Activated CD4-positive, alpha-beta memory T cell treated with anti-CD3 and anti-CD28 coated beads, Interleukin-2, amount 10 ng/mL, durations not matched to agents 7 days and 5 days (primary cell): ENCODE data around the gene DPH2. TPM values are rescaled to one million over a fixed set of nuclear protein-coding genes. Genes with fewer than 3 reads are reported as not detected.

ENCODE experiments used
- CTCF ChIA-PET: fragments of 350-600 bp; sonication (Branson Sonifier 250); formaldehyde crosslinking; loops from one replicate; lab custom pipeline; 2021; ENCODE audit warnings: antibody characterized with exemption, inconsistent platforms; lab: Charles Lee
- POLR2A ChIA-PET: fragments of 350-600 bp; sonication (Branson Sonifier 250); formaldehyde crosslinking; loops from one replicate; lab custom pipeline; 2021; ENCODE audit warnings: antibody characterized with exemption; lab: Charles Lee
- DNase-seq: peaks from one replicate; pipeline ENCODE4 v3.0.0-alpha.2; 2020
- H3K27ac Mint-ChIP-seq: one replicate; pipeline ENCODE4 v1.8.0; 2021; ENCODE audit warnings: mild to moderate bottlenecking, mixed read lengths
- H3K27me3 Mint-ChIP-seq: one replicate; pipeline ENCODE4 v1.8.0; 2021; ENCODE audit warnings: mixed read lengths
- H3K36me3 Mint-ChIP-seq: one replicate; pipeline ENCODE4 v1.8.0; 2021; ENCODE audit warnings: low read depth, mixed read lengths
- H3K4me1 Mint-ChIP-seq: one replicate; pipeline ENCODE4 v1.8.0; 2021; ENCODE audit warnings: mixed read lengths
- H3K4me3 Mint-ChIP-seq: one replicate; pipeline ENCODE4 v1.8.0; 2021; ENCODE audit warnings: mild to moderate bottlenecking, mixed read lengths
- H3K9me3 Mint-ChIP-seq: one replicate; pipeline ENCODE4 v1.8.0; 2021; ENCODE audit warnings: mixed read lengths
- total RNA-seq, 2 experiments: library from RNA; stranded (reverse); gene quantifications; one replicate each; pipeline ENCODE4 v1.2.3, GENCODE V29; 2021

Gene DPH2
- total RNA-seq, 2 experiments from 2014 or later, result 18.0 to 19.2 TPM

DNA sequence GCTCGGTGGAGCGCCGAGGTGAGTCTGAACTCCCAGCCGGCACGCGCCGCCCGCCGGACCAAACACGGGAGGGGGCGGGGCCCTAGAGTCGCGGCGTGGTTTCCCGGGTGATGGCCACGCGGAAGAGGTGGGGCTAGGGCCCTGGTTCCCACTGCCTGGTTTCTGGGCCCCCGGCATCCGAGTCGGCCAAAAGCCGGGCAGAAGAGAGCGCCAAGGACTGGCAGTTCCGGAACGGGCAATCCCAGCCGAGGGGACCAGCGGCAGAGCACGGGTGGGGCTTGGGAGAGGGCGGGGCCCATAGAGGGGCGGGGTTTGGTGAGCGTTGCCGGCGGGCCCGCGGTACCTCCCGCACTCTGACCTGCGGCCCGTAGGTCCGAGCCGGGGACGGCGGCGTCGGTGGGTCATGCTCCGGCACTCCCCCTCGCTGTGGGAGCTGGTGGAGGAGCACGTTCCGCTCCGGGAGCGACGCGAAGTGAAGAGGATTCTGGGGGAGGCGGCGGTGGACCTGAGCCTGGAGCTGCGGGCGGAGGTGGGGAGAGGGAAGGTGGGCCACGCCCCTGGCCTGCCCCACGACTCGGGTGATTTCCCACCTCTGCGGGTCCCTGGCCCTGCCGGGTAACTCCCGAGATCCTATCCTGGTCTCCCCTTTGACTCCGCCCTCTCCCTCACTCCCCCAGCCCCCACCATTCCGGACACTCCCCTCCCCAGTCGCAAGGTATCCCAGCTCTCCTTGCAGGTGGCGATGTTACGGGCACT lies 21.8 kb downstream of the DPH2 start, which contains the start of gene CCDC24:
Gene CCDC24 (plus strand): TSS at position 124 of the 756 bp plus-strand sequence. CDS start 280 bp downstream, at position 404.
- DNase-seq, result peak; percentile 78
- Mint-ChIP-seq H3K9me3 (no peaks in the 10 kb centered on the region), H3K4me3 (peak within 1 kb of the TSS; percentile 90), H3K27me3 (no peaks in the 10 kb centered on the region), H3K36me3 (no peaks in the 10 kb centered on the region), H3K27ac (peak within 1 kb of the TSS; percentile 64), H3K4me1 (peaks cover 24% of the 10 kb centered on the region)
- ChIA-PET POLR2A (interaction anchor here (1.8 to 3.5 kb wide), 2 partner anchors 16 kb away, joined by 15 to 19 read pairs; partner anchors contain the start of gene ATP6V0B), CTCF (interaction anchor here (1.0 to 2.9 kb wide), 6 partner anchors 13 to 228 kb away, joined by 3 to 12 read pairs (median 8); partner anchors contain the start of gene ATP6V0B)

DNA sequence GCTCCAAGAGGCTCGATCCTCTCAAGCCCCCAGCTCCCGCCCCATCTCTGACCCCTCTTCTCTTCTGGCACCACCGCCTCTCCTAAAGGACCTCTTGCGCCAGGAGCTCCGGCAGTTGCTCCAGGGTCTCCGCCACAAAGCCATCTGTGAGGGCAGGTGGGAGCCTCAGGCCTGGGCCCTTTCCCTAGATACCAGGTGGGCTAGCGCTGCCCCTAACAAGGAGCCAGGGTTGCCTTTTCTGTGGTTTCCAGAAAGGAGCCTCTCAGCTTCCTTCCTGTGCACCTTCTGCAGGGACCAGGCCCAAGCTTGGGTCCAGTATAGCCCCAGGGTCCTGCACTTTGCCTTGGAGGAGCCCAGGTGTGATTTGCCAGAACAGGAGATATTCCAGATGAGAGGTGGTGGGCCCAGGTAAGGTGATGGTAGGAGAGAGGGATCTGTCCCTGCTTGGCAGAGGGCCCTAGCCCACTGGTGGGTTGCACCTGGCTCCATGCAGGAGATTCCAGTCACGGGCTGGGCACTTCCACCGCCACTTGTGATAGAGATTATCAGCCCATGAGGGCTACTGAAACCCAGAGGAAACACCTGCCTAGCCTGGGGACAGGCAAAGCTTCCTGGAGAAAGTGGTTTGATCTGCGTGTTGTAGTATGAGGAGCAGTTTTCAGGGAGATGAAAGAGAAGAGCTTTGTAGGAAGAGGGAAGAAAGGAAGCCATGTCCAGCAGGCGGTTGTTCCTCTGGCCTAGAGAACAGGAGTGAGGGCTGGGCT lies 22.6 kb downstream of the DPH2 start:
- Mint-ChIP-seq H3K9me3 (no peaks in the 10 kb centered on the region), H3K27ac (no peak overlapping the region), H3K27me3 (no peaks in the 10 kb centered on the region), H3K4me1 (peaks cover 24% of the 10 kb centered on the region), H3K4me3 (peak overlapping the region; percentile 90), H3K36me3 (no peaks in the 10 kb centered on the region)
- POLR2A ChIA-PET, result interaction anchor here (1.8 kb wide), 1 partner anchor 17 kb away, joined by 15 read pairs; the partner anchor contains the start of gene ATP6V0B
- no peak for DNase-seq
- CTCF ChIA-PET, result interaction anchor here (0.8 to 2.9 kb wide), 9 partner anchors 12 to 229 kb away, joined by 3 to 12 read pairs (median 6); partner anchors contain the start of gene ATP6V0B

DNA sequence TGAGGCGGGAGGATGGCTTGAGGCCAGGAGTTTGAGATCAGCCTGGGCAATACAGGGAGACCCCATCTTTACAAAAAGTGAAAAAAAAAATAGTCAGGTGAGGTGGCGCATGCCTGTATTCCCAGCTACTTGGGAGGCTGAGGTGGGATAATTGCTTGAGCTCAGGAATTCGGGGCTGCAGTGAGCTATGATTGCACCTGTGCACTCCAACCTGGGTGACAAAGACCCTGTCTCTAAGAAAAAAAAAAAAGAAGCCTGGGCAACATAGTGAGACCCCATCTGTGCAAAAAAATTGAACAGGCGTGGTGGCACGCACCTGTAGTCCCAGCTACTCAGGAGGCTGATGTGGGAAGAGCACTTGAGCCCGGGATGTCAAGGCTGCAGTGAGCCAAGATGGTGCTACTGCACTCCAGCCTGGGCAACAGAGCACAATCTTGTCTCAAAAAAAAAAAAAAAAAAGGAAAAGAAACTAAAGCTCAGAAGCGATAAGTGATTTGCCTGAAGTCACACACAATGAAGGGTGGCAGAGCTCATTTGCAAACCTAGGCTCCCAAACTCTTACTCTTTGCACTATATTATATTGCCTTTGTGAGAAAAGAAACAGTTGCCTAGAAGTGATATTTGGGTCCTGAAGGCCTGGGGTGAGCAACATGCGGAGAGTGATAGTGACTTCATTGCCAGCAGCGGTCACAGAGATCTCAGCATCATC lies 23.6 kb downstream of the DPH2 start:
- Mint-ChIP-seq H3K27me3 (no peaks in the 10 kb centered on the region), H3K4me3 (no peak overlapping the region), H3K36me3 (no peaks in the 10 kb centered on the region), H3K9me3 (no peaks in the 10 kb centered on the region), H3K4me1 (peaks cover 25% of the 10 kb centered on the region), H3K27ac (no peak overlapping the region)
- CTCF ChIA-PET, result interaction anchor here (0.8 to 2.9 kb wide), 10 partner anchors 11 to 230 kb away, joined by 3 to 12 read pairs (median 6); partner anchors contain the start of gene ATP6V0B
- POLR2A ChIA-PET, result interaction anchor here (1.8 kb wide), 1 partner anchor 18 kb away, joined by 15 read pairs; the partner anchor contains the start of gene ATP6V0B
- no peak for DNase-seq

DNA sequence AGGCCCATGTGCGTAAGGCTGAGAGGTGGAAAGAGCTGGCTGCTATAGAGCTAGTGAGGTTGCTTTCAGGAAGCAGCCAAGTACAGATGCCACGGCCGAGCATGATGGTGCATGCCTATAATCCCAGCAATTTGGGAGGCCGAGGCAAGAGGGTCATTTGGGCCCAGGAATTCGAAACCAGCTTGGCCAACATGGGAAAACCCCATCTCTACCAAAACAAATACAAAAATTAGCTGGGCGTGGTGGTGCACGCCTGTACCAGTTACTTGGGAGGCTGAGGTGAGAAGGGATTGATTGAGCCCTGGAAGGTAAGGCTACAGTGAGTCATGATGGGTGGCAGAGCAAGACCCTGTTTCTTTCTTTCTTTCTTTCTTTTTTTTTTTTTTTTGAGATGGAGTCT lies 24.3 kb downstream of the DPH2 start:
- no peaks in the 10 kb centered on the region for H3K36me3 Mint-ChIP-seq
- no peak for DNase-seq
- peaks cover 29% of the 10 kb centered on the region for H3K4me1 Mint-ChIP-seq
- no peaks in the 10 kb centered on the region for H3K9me3 Mint-ChIP-seq
- no peak overlapping the region for H3K4me3 Mint-ChIP-seq
- POLR2A ChIA-PET, result no interaction called here
- H3K27me3 Mint-ChIP-seq, result no peaks in the 10 kb centered on the region
- CTCF ChIA-PET, result interaction anchor here (0.6 to 2.9 kb wide), 7 partner anchors 10 to 59 kb away, joined by 3 to 12 read pairs (median 5); partner anchors contain the start of gene ATP6V0B
- no peak overlapping the region for H3K27ac Mint-ChIP-seq

DNA sequence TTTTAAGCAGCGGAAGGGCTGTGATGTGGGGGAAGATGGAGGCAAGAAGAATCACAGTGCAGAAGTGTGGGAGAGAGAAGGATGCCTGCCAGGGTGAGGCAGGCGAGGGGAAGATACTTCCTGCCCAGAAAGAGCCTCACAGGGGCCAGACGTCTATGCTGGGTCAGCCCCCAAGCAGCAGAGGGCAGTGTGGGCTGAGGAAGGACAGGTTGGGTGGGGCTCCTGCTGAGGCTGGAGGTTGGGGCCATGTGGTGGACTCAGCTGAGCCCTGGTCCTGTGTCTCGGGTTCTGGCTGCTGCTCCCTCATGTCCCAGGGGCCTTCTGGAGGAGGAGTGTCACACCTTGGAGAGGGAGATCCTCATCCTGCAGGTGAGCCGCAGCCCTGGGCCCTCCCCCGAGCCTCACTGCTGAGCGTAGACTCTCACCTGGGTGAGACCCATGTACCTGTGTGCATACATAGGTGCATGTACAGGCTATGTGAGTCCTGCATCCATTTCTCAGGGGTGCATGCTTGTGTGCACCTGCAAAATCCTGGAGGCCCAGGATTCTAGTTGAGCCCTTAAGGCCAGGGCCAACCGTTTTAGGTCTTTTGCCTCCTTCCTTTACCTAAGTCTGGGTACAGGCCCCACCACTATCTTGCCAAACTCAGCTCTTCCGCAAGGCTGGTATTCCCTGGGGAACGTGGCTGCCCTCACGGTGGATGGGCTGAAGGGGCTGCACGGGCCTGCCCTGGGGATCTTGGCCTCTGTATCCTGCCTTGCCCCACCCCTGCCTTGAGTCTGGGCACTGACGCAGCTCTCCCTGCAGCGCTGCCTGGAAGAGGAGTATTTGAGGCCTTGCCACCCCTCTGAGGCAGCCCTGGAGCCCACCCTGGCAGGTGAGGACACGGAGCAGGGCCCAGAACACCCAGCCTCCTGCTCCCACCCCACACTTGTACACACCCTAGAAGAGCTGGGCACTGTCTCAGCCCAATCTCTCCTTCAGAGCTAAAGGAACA lies 25.3 kb downstream of the DPH2 start:
- Mint-ChIP-seq H3K27ac (no peak overlapping the region), H3K36me3 (no peaks in the 10 kb centered on the region), H3K27me3 (no peaks in the 10 kb centered on the region), H3K4me1 (peaks cover 29% of the 10 kb centered on the region), H3K4me3 (no peak overlapping the region), H3K9me3 (no peaks in the 10 kb centered on the region)
- POLR2A ChIA-PET, result no interaction called here
- CTCF ChIA-PET, result interaction anchor here (0.6 to 1.3 kb wide), 3 partner anchors 9 to 53 kb away, joined by 3 to 5 read pairs (median 4); no protein-coding TSS in a partner anchor
- no peak for DNase-seq

DNA sequence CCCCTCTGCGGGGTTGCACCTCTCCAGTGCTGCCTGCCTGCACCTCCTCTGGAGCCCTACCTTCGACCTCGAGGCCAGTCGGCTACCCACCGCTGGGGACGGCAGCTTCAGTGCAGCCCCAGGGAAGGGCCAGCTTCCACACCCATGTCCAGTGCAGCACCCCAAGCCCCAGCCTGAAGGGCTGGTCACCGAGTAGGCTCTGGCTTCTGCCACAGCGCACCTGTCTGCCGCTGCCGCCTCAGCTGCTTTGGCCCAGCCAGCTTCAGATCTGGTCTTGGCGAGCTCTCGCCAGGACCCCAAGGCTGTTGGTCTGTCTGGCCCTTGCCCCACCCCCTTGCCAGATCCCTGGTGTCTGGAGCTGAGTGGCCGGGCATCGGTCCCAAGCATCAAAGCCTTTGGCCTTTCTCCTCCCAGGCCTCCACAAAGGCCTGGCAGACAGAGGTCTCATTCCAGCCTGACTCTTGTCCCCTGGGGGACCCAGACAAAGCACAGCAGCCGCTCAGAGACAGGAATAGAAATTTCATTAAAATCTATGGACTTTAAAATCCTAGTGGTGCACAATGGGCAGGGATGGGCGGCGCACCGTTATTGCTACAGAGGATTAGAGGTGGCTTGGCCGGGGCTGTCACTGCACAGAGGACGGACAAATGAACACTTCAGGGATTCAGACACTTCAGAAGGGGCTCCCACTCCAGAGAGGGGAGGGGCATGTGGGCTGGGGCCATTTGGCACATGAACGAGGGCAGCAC lies 26.3 kb downstream of the DPH2 start:
- ChIA-PET CTCF (interaction anchor here (1.3 kb wide), 1 partner anchor 52 kb away, joined by 4 read pairs; no protein-coding TSS in a partner anchor), POLR2A (no interaction called here)
- H3K36me3 Mint-ChIP-seq, result no peaks in the 10 kb centered on the region
- no peak overlapping the region for H3K4me3 Mint-ChIP-seq
- H3K27ac Mint-ChIP-seq, result no peak overlapping the region
- H3K4me1 Mint-ChIP-seq, result peaks cover 26% of the 10 kb centered on the region
- DNase-seq, result no peak
- no peaks in the 10 kb centered on the region for H3K27me3 Mint-ChIP-seq
- no peaks in the 10 kb centered on the region for H3K9me3 Mint-ChIP-seq

DNA sequence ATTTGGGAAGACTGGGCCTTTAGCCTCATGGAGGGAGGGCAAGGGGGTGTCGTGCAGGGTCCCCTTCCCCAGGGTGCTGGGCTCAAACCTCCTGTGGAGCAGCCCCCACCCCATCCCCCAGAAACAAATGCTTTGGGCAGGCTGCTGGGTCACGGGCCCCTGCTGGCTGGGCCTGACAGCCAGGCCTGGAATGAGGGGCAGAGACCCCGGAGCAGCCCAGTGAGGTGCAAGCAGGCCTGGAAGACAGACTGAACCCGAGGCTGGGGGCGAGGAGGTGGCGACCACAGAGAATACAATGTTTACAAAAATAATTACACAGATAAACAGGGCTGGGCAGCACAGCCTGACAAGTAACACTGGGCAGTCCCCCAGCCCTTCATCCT lies 26.9 kb downstream of the DPH2 start:
- H3K9me3 Mint-ChIP-seq, result no peaks in the 10 kb centered on the region
- H3K27ac Mint-ChIP-seq, result no peak overlapping the region
- H3K27me3 Mint-ChIP-seq, result no peaks in the 10 kb centered on the region
- peaks cover 20% of the 10 kb centered on the region for H3K4me1 Mint-ChIP-seq
- POLR2A ChIA-PET, result no interaction called here
- H3K36me3 Mint-ChIP-seq, result no peaks in the 10 kb centered on the region
- DNase-seq, result no peak
- CTCF ChIA-PET, result no interaction called here
- no peak overlapping the region for H3K4me3 Mint-ChIP-seq

DNA sequence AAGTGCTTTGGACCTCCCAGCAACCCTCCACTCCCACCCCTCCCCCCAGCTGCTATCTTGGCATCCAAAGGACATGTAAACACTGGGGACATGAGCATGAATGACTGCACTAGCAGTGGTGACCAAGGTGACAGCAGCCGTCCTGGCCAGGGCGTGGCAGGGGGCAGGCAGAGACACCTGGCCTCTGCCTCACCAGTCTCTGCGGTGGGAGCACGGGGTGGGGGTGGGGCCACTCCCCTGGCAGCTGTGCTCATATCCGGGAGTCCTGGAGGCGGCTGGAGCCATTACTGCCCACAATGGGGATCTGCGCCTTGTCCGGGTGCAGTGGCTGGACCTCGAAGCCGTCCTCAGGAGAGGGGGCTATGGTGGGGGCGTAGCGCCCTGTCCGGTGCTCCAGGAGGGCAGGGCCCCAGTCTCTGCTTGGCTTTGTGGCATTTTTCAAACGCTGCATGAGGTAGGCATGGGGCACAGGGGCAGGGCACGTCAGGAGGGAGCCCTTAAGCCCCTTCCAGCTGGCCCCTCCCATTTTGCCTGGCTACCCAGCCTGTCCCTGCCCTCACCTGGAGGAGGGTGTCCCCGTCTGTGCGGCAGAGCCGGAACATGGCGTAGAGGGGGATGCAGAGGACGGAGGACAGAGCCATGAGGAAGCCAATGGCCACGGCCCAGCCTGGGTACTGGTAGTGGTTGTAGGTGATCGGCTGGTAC lies 27.6 kb downstream of the DPH2 start:
- H3K4me1 Mint-ChIP-seq, result peaks cover 14% of the 10 kb centered on the region
- CTCF ChIA-PET, result no interaction called here

DNA sequence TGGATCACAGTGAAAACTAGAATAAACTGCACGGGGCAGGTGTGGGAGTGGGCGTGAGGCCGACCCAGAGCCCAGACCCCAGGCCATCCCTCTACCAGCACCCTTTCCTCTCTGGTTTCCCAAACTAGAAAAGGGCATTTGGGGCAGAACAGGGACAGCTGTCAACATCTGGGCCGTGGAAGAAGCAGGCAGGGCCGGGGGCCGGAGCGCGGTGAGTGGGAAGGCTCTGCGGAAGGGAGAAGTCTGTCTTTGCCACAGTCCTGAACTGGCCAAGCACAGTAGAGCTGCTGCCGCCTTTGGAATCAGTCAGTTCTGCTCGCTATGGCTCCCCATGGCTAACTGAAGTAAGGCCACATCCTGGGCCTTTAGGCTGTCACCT lies 28.2 kb downstream of the DPH2 start:
- Mint-ChIP-seq H3K36me3 (no peaks in the 10 kb centered on the region), H3K4me3 (no peak overlapping the region), H3K27ac (no peak overlapping the region), H3K9me3 (no peaks in the 10 kb centered on the region), H3K4me1 (peaks cover 10% of the 10 kb centered on the region), H3K27me3 (no peaks in the 10 kb centered on the region)
- no peak for DNase-seq
- CTCF ChIA-PET, result interaction anchor here (0.6 kb wide), 1 partner anchor 11 kb away, joined by 3 read pairs; no protein-coding TSS in a partner anchor
- POLR2A ChIA-PET, result no interaction called here

More for the DNA sequence above, 27.6 kb downstream of the DPH2 start:
- Mint-ChIP-seq H3K4me3 (no peak overlapping the region), H3K36me3 (no peaks in the 10 kb centered on the region), H3K27ac (no peak overlapping the region), H3K27me3 (no peaks in the 10 kb centered on the region), H3K9me3 (no peaks in the 10 kb centered on the region)
- no peak for DNase-seq
- POLR2A ChIA-PET, result no interaction called here

DNA sequence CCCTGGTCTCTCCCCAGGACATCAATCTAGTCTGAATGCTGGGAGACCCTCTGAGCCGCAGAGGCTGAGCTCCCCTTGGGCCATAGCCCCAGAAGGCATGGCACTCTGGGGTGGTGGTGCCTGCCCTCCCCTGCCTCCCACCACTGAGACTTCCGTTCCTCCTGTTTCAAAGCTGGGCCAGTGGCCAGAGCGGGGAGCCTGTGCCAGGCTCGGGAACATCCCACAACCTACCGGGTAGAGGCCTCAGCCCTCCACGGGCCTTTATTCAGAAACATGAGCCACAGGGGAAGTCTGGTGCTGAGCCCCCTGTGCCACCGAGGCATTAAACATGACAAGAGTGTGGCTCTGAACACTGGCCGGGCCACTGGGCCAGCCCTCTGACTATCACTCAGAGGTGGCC lies 29.6 kb downstream of the DPH2 start:
- Mint-ChIP-seq H3K36me3 (no peaks in the 10 kb centered on the region), H3K27ac (no peak overlapping the region), H3K27me3 (no peaks in the 10 kb centered on the region), H3K9me3 (no peaks in the 10 kb centered on the region), H3K4me1 (peaks cover 7% of the 10 kb centered on the region), H3K4me3 (no peak overlapping the region)
- ChIA-PET POLR2A (no interaction called here), CTCF (interaction anchor here (1.1 kb wide), 1 partner anchor 37 kb away, joined by 3 read pairs; no protein-coding TSS in a partner anchor)
- DNase-seq, result no peak
